NCI-H1417 (cell line): ENCODE data around the gene TOLLIP.
"Not testable (repeated sequence)": the region's sequence is repeated elsewhere in the genome, so short reads cannot be mapped to it uniquely, and the experiment has no call there.

Source experiments
- DNase-seq, 3 experiments: peaks; one replicate each; lab custom pipeline; 2025; lab: John Stamatoyannopoulos, UW

Gene TOLLIP

DNA sequence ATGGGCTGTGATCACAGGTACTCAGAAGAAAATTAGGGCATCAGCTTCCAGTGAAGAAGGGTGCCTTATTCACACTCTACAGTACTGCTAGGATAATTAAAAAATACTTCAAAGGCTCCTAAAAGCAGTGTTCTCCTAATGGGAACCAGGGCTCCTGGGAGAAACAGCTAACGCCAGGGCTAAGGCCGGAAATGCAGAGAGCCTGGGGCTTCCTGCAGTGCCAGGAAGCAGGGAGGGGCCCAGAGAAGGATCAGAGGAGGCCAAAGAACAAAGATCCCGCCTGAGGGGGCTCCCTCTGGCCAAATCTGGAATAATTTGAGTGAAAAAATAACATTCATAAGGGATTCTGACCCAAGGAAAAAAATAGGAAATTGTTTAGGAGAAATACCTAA is 27.5 kb downstream of the TOLLIP start:
- DNase-seq: no peak

DNA sequence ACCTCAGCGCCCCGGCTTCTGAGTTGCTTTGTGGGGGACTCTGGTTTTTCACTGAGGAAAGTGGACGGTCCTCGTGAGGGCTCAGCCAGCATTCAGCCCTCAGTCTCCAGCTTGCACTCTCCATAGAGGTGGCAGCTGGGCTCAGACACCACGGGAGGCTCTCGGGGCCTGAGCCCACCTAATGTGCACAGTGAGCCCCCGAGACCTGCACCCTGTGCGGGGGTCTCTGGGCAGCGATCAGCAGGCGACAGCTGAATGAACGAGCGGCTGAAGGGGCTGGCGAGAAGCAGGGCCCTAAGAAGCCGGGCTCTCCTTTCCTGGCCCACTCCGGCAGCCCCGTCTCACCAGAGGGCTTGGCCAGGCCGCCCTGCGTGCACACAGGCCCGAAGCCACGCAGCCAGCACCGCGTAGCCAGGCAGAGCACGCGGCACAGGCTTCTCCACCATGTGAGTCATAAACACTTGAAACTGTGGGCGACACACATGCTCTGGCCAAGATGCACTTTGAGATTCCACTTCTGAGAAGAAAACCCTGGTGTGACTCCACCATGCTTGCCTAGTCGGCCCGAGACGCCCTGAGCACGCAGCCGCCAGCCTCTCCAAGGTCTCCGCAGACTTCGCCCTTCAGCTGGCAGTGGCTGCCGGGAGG is 28.0 kb downstream of the TOLLIP start:
- no peak for DNase-seq

DNA sequence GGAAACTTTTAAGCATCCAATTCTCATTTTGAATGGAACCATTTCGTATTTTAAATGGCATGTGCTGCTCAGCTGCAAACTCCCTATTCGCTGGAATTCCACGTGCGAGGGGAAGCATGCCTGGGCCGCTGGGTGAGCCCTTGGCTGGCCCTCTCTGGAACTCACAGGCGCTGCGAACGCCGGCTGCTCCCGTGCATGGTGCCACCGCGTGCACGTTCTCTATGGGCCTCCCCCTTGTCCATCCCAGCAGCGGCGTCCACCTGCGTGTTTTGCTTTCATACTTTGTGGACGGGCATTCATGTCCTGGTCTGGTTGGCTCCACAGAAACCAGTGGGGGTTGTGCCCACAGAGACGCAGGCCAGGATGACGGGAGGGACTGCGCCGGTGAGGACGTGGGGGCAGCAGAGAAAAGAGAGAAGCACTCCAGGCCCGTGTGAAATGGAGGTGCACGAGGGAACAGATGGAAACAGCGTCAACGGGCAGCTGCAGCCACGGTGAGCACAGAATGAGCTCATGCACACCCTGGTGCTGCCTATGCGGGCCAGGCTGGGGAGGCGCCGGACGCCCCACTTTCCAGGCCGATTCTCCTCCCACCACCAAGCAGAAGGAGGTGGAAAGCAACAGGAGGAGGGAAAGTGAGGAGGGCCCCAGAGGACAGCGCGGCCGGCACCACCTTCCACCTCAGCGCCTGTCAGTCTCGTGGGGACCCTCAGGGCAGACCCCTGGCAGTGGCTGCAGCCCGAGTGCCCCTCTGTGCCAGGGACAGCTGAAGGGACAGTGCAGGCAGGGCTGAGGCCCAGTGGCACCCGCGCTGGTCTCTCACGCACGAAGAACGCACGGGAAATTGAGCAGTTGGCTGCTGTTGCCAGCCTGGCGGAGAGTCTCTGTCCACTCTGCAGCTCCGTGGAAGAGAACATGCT is 29.1 kb downstream of the TOLLIP start:
- no peak for DNase-seq

DNA sequence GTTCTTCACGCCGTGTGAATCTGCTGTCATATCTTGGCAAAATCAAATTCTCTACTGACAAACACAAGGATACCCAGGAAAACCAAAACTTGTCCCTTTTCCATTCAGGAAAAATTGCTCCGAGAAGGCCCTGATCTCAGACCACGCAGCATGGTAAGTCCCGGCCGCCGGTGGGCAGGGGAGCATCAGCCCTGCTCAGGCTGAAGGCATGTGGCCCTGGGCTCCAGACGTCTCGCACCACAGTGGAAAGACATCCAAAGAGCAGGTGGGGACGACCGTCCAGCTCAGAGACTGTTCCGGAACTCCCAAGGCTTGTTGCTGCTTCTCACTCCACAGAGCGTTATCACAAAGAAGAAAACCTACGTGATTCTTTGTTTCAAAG is 29.8 kb downstream of the TOLLIP start:
- DNase-seq: no peak

DNA sequence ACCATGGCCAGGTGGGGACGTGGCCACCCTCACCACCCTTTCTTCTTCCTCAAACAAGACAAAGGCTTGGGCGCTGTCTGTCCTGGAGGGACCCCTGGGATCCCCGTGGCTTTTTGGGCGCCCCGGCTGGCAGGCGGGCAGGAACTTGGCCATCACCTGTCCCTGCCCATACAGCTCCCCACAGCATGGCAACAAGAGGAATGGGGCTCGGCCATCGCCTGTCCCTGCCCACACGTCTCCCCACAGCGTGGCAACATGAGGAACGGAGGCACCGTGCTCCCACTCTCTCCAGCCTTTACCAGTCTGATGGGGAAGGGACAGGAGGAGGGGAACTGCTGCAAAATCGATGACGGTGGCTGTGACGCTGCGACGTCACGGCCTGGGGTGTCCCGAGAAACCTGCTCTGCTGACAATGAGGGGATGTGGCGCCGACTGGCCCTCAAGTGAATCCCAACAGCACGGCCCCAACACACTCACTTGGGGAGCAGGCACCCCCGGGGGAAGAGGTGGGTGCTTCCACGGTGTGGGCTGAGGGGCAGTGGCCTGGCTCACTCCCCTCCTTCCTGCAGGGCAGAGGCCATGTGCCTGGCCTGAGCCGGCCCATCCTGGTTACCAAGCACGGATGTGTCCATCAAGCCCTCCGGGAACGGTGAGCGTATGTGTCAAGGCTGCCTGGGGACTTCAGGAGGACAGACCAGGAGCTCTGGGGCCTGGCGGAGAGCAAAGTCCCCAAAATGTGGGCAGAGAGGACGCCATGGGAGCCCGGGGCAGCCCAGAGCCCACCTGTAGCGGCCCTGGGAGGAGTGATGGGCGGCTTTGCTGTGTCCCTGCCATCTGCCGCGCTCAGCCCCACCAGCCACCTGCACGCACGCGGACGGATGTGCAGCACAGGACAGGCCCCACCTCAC is 30.4 kb downstream of the TOLLIP start:
- no peak for DNase-seq

DNA sequence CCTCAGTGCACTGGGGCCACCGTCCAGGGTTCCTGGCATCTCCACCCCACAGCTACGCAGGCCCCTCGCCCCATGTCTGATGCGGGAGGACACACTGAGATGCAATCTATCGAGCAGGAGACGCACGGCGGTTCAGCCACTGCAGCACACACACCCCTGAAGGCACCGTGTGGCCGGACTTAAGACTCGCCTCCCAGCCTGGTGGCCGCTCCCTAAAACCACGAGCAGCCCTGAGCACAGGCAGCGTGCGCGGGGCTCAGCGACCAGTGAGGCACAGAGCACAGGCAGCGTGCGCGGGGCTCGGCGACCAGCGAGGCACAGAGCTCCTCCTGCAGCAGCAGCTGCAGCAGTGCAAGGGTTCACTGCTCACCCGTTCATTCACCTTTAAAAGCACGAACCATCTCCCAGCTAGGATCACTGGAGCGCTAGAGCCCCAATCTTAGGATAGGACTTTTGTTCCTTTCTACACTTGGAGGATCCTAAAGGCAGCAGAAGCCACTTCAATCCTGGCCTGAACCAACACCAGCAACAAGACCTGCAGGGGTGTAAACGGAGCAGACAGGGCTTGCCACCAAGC is 31.4 kb downstream of the TOLLIP start:
- DNase-seq: no peak

DNA sequence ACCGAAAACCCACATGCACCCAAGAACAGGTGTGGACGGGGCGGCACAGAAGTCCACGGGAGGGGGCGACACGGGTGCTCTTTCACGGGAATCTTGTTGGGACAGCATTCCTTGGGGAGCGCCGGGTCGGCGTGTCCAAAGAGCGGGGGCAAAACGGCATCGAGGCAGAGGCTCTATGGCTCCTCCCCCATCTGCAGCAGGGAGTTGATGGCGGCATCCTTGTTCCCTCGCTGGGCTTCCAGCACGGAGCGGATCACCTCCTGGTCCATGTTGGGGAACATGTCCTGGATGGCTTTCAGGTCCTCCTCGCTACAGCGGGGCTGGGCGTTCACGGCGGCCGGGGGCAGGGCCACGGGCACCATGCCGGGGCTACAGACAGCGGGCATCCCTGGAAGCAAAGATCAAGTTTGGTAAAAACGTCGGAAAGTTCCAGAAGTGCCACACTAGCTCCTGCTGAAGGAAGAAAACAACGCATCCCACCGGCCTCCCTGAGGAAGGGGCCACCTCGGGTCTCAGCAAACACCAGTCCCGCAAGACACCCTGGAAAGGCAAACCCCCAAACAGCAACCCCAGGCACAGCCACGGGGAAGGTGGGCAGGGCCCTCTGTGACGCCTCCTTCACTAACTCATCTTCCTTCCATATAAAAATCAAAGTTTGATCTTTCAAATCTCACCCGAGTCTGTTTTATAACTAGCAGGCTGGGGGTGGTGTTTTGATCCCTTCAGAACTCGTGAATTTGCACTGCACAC is 32.4 kb downstream of the TOLLIP start:
- DNase-seq: no peak

DNA sequence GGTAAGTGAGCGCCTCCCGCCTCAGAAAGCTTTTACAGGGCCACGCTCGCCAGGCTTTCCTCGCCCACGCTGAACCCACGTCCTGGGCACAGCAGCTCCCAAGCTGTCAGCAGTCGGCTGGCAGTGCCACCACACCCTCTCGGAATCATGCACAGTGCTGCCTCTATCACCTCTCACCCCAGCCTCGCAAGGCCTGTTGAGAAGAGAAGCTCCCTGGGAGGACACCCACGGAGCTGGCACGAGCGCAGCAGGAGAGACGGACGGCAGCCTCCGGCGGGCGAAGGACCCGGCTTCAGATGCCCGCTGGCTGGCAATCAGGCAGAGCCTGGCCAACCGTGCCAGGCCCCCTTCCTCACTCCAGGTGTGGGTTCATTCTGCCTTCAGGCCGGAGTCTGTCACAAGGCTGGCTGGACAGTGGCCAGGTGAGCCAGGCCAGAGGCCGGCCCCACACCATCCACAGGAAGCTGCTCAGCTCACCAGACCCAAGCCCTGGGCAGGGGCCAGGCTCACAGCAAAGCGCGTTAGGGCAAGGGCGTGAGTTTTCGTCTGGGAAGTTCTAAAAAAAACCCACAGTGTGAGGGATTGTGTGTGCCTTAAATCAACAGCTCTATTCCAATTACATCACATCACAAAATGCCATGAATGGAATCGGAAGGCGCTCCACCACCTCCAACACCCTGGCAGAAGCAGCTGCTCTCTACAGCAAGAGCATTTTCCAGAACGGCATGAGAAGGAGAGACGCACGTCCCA is 33.2 kb downstream of the TOLLIP start:
- no peak for DNase-seq

DNA sequence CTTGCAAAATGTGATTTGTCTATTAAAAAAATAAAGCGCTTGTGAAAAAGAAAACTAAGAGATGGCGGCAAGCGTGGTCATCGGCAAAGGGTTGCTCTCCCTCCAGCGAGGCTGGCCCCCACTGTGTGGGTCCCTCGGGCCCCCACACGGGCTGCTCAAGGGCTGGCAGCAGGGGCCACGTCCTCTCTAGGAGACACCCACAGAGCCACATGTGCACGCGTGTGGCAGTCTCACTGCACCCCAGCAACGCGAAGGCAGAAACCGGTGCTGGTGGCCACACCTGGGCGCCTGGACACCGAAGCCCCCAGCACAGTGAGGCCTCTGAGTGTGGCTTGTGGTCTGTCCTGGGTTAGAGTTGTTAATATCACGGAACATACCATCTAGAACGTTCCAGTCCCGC is 34.4 kb downstream of the TOLLIP start:
- no peak for DNase-seq

DNA sequence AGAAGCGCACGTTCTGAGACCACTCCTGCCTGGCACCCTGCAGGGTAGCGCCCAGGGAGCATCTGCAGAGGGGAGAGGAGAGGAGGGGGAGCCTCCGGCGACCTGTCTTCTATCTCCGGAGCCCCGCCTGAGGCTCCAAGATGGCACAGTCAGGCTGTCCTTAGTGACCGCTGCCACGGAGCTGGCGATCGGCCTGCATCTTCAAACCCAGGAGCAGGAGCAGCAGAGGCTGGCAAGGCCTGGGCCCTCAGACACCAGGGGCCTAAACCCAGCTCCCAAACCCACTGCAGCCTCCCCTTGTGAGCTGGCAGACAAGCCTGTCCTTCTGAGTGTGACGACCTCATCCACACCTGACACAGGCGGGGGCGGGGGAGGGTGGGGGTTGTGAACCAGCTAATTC is 34.9 kb downstream of the TOLLIP start:
- peak in 1 of 3 experiments; percentile 15 for DNase-seq

DNA sequence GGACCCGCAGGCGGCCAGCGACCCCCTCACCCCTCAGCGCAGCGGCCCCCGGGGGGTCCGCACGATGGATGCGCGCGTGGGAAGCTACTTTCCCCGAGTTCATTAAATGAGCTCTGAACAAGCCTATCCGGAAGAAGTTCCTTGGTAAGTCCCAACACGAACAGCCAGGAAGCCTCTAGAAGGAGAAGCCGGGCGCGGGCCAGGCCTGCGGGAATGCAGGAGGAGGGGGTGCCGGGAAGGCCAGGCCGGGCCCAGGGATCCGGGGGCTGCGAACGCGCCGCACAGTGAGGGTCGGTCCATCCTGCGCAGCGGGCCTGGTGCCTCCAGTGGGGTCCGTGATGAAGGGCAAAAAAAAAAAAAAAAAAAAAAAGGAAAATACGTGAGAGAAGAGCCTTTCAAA is 36.9 kb downstream of the TOLLIP start:
- DNase-seq: no peak

DNA sequence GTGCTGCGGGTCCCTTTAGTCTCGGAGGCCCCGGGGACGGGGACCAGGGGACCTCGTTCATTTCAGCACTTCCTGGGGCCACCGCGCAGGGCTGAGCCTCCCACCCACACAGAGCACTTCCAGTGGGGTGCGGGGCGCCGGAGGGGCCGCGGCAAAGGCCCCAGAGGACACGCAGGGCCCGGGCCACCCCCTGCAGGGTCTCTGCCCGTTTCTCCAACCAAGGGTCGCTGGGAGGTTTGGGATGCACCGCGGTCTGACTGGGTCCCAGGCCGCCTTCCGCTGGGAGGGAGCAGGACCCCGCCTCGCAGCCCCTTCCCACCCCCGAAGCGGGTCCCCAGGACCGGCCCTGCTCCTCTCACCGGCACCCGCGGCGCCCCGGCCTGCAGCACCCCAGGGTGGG is 37.5 kb downstream of the TOLLIP start:
- no peak for DNase-seq

DNA sequence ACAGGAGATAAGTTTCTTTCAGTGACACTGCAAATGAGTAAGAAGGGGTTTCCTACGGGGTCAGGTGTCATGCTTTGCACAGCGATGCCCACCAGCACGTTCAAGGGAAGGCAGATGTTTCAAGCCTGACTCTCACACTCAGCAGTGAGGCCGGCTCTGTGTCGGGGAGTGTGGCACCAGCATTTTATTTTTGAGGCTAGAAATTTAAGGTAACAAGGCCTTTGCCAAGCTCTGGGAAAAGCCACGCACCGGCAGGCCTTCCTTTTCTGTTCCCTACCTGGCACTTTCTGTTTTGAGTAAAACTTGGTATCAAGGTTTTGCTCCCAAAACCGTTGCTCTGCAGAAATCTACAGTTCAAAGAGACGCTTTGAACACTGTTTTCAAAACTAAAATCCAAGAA is 38.0 kb downstream of the TOLLIP start:
- no peak for DNase-seq

DNA sequence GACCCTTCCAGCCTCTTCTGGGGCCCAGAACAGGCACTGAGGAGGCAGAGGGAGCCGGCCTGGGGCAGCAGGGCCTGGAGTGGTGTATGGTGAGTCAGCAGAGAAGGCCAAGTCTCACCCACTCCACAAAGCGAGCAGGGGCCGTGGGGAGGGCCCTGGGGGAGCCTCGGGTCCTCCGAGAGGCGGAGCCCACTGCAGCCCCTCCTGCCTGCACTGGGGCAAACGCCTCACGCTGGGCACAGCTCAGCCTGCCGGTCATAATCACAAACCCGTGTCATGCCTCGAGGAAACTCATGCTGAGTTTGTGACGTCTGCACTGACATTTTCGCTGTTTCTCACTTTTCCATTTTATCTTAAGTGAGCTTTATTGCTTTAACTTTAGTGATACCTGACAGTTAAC is 38.4 kb downstream of the TOLLIP start:
- DNase-seq: no peak

DNA sequence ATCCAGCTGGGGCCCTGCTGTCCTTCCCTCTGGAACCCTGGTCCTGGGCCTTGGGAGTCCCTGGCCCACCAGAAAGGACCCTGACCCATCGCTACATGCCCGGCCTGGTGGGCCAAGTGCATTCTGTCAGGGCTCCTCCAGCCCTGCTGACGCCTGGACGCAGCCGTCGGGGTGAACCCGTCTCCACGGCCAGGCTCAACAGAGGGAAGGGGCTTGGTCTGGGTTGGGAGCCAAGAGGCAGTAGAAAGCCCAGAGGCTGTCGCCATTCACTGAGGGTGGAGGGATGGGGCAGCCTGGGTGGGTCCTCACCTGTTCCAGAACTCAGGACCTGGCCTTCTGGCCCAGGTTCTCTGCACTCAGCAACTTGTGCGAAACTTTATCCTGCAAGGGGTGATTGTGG is 39.0 kb downstream of the TOLLIP start:
- DNase-seq: no peak

DNA sequence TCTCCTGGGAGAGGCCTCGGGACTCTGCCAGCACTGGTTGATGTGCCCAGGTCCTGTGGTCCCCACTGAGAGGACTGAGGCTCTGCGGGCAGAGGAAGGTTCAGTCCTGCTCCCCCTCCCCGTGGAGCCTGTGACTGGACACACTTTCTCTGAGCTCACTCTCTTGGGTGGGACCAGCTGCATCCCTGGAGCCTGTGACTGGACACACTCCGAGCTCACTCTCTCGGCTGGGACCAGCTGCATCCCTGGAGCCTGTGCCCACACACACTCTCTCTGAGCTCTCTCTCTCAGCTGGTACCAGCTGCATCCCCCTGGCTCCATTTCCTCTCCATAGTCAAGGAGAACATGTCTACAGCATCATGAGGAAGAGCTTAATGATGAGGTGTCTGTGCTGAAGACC is 39.5 kb downstream of the TOLLIP start:
- DNase-seq: no peak

DNA sequence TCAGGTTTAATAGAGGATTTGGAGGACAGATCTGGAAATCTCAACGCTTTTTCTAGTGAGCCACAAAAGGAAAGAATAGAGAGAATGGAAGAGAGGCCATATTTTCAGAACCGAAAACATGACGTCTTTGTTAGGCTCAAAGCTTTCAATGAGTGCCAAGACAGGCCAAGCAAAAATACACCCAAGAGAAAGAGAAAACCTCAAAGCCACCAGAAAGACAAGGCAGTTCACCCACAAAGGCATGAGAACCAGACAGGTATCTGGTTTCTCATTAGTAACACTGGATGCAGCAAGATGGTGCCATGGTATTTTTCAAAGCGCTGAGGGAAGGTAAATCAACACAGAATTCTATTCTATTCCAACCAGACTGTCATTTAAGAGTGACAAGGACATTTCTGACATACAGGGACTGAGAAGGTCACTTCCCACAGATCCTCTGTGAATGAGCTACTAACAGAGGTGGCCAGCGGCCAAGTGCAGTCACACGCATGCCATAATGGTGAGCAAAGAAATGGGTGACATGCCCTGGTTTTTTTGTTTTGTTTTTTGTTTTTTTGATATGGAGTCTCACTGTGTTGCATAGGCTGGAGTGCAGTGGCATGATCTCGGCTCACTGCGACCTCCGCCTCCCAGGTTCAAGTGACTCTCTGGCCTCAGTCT is 41.9 kb downstream of the TOLLIP start:
- no peak for DNase-seq

DNA sequence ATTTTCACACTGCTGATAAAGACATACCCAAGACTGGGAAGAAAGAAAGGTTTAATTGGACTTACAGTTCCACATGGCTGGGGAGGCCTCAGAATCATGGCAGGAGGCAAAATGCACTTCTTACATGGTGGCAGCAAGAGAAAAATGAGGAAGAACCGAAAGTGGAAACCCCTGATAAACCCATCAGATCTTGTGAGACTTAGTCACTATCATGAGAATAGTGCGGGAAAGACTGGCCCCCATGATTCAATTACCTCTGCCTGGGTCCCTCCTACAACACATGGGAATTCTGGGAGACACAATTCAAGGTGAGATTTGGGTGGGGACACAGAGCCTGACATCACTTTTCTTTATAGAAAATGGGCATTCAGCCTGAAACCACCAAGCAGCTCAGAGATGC is 42.5 kb downstream of the TOLLIP start:
- DNase-seq: not testable (repeated sequence)

DNA sequence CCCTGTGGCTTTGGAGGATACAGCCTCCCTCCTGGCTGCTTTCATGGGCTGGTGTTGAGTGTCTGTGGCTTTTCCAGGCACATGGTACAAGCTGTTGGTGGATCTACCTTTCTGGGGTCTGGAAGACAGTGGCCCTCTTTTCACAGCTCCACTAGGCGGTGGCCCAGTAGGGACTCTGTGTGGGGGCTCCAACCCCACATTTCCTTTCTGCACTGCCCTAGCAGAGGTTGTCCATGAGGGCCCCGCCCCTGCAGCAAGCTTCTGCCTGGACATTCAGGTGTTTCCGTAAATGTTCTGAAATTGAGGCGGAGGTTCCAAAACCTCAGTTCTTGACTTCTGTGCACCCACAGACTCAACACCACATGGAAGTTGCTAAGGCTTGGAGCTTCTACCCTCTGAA is 44.0 kb downstream of the TOLLIP start:
- DNase-seq: not testable (repeated sequence)

DNA sequence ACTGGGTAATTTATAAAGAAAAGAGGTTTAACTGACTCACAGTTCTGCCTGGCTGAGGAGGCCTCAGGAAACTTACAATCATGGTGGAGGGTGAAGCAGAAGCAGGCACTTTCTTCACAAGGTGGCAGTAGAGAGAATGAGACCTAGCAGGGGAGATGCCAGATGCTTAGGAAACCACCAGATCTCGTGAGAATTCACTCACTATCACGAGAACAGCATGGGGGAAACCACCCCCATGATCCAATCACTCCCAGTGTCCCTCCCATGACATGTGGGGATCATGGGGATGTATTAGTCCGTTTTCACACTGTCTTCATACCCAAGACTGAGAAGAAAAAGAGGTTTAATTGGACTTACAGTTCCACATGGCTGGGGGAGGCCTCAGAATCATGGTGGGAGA is 45.0 kb downstream of the TOLLIP start:
- DNase-seq: not testable (repeated sequence)
